Esophagus squamous epithelium (tissue), 5 donors: ENCODE data around the gene ZBTB8OS. TPM values are rescaled to one million over a fixed set of nuclear protein-coding genes. Genes with fewer than 3 reads are reported as not detected.

Experiments
- DNase-seq: peaks from one replicate; lab custom pipeline; 2025; lab: John Stamatoyannopoulos, UW
- H3K27ac ChIP-seq, 4 donors: fragments of 200-600 bp; sonication (generic); one replicate each; pipeline ENCODE4 v1.5.1; 2016 to 2019; ENCODE audit warnings: mild to moderate bottlenecking in 1 of 4
- H3K27me3 ChIP-seq, 4 donors: fragments of 200-600 bp; sonication (generic); 1 replicate in 3 of 4; 2 replicates in 1 of 4; pipeline versions ENCODE4 v1.5.1 to v1.6.0; 2017 to 2021; ENCODE audit warnings: antibody characterized with exemption in 1 of 4
- H3K36me3 ChIP-seq, 3 donors: fragments of 200-600 bp; sonication (generic); one replicate each; pipeline ENCODE4 v1.5.1; 2016 to 2019
- H3K4me1 ChIP-seq, 3 donors: fragments of 200-600 bp; sonication (generic); one replicate each; pipeline ENCODE4 v1.5.1; 2017 to 2019
- H3K4me3 ChIP-seq, 4 donors: fragments of 200-600 bp; sonication (generic); 1 replicate in 3 of 4; 2 replicates in 1 of 4; pipeline ENCODE4 v1.5.1; 2016 to 2019; ENCODE audit warnings: mild to moderate bottlenecking in 2 of 4, moderate library complexity in 1 of 4
- H3K9me3 ChIP-seq, 3 donors: fragments of 200-600 bp; sonication (generic); one replicate each; pipeline ENCODE4 v1.5.1; 2016 to 2019
- CTCF ChIP-seq, 6 experiments: fragments of 450-650 bp in 4 of 6; fragments of 200-600 bp in 2 of 6; sonication (generic) in 2 of 6; IDR thresholded peaks; one replicate each; pipeline ENCODE4 v1.5.1; 2016 to 2019; ENCODE audit warnings: antibody characterized with exemption in 6 of 6, mild to moderate bottlenecking in 4 of 6, moderate library complexity in 4 of 6
- POLR2A ChIP-seq, 4 donors: fragments of 450-650 bp; IDR thresholded peaks; one replicate each; pipeline ENCODE4 v1.6.1; 2017; ENCODE audit warnings: antibody characterized with exemption in 4 of 4, mild to moderate bottlenecking in 4 of 4, moderate library complexity in 3 of 4
- WGBS, 2 donors: methylation state at CpG; one replicate each; pipeline ENCODE4 v1.1.5; 2018; 5-methylcytosine and 5-hydroxymethylcytosine counted together
- intact Hi-C: fragments of 100-400 bp; cut with DNase I; formaldehyde crosslinking; loops from one replicate; pipeline ENCODE4 v1.15.0; 2022
- small RNA-seq, 4 donors: library from RNA; depleted of rRNA; stranded (forward); fragments of <200 nt; gene quantifications; one replicate each; pipeline ENCODE3, GENCODE V24; 2016
- total RNA-seq, 4 donors: library from RNA; depleted of rRNA; stranded (reverse); fragments of >200 nt; gene quantifications; one replicate each; pipeline ENCODE4 v1.1.0, GENCODE V29; 2016
- donor health status: DM: yes; HTN: yes; CAD: no.

Gene ZBTB8OS
- total RNA-seq, 4 donors from 2014 or later = 12.3 to 26.9 (median 21.1) TPM

GRCh38 chr1:32580348-32581017, 69.9 kb downstream of the ZBTB8OS start:
- TF ChIP-seq POLR2A (IDR thresholded peaks at IDR 0.05) (no peak), CTCF (IDR thresholded peaks at IDR 0.05) (no peak)
- Histone ChIP-seq H3K9me3 (no peaks in the 10 kb centered on the region), H3K4me1 (no peaks in the 10 kb centered on the region), H3K36me3 (peaks cover 0 to 5% (median 0%) of the 10 kb centered on the region in 3 donors), H3K27me3 (no peaks in the 10 kb centered on the region), H3K27ac (no peak overlapping the region), H3K4me3 (no peak overlapping the region)
- 76 to 87% methylated on average over 10 of the region's 10 CpGs for WGBS, 2 donors
- DNase-seq = no peak
- intact Hi-C loops = no loop called here

Small RNA genes within 50 kb of the gene (small RNA-seq; reads per million reads assigned to genes)
- gene RF00019 = 0 reads per million in 4 donors

Other genes with a start within 250 kb of the ZBTB8OS start
- gene ZBTB8B, start 185.5 kb downstream of the ZBTB8OS start, total RNA-seq = not detected
- 1 to 10 TPM; 2.4 to 6.1 (median 2.8) TPM for gene ZBTB8A, start 111.1 kb downstream of the ZBTB8OS start, total RNA-seq
- gene RBBP4, start 658 bp upstream of the ZBTB8OS start, total RNA-seq = 100 to 1,000 TPM in 1 of 4 donors, 10 to 100 TPM in 3; 59.6 to 102 (median 85.1) TPM
- 10 to 100 TPM in 2 of 4 donors, 1 to 10 TPM in 2; 2.9 to 31.7 (median 9.1) TPM for gene SYNC, start 52.2 kb upstream of the ZBTB8OS start, total RNA-seq
- 10 to 100 TPM; 46.7 to 92.0 (median 62.3) TPM for gene YARS1, start 166.8 kb upstream of the ZBTB8OS start, total RNA-seq
- gene S100PBP, start 167.1 kb upstream of the ZBTB8OS start, total RNA-seq = 10 to 100 TPM in 2 of 4 donors, 1 to 10 TPM in 2; 6.5 to 20.0 (median 11.9) TPM
- under 1 TPM in 2 of 4 donors, not detected in 2; 0.44 to 0.76 TPM for gene FNDC5, start 220.4 kb upstream of the ZBTB8OS start, total RNA-seq
- not detected for gene HPCA, start 235.9 kb upstream of the ZBTB8OS start, total RNA-seq